DLD1 (cell line): ENCODE data around the gene AKT3.
"Not testable (repeated sequence)": the region's sequence is repeated elsewhere in the genome, so short reads cannot be mapped to it uniquely, and the experiment has no call there.

Experiments used
- in situ Hi-C: cut with HindIII; loops from 2 replicates; pipeline ENCODE4 v1.10.0; 2017; ENCODE audit warnings: low sequenced_read_pairs

AKT3 gene

DNA sequence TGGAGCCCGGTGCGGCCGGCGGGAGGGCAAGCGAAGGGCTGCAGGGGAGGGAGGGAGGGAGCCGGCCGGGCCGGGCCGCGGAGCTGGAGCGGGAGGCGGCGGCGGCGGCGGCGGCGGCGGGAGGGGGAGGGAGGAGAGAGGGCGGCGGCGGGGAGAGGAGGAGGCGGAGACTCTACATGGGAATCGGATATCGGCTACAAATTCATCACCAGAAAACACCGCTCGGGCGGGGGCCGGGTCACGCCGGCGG lies at the start of gene AKT3:
Gene AKT3, minus strand, starts transcription at position 42 of the 250 bp plus-strand sequence. CDS start 7,073 bp downstream, outside the sequence.
- in situ Hi-C loops, result no loop called here

- in situ Hi-C loops, result no loop called here
These were observed 48.2 kb upstream of the AKT3 start for GRCh38 chr1:243898278-243898677.

- in situ Hi-C loops, result no loop called here
These were observed 46.3 kb upstream of the AKT3 start for GRCh38 chr1:243896313-243896712.

DNA sequence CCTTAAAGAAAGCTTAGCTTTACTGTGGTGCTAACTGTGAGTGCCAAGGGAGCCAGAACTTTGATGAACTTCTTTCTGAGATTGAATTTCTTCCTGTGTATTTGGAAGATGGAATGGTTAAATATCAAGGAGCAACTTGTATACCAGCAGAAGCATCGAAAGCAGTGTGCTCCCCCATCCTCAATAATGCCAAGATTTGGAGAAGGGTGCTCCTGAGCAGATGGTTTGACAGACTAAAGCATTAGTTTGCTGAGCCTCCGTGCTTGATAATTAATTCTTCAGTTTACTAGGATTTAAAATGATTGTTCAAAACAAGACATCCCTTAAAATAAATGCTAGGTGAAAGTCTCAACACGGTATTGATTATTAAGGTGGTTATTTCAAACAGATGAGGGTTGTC lies 42.4 kb upstream of the AKT3 start:
- in situ Hi-C loops, result loop anchor here (5.0 kb wide), 1 partner anchor 35 kb away; no protein-coding TSS in a partner anchor

DNA sequence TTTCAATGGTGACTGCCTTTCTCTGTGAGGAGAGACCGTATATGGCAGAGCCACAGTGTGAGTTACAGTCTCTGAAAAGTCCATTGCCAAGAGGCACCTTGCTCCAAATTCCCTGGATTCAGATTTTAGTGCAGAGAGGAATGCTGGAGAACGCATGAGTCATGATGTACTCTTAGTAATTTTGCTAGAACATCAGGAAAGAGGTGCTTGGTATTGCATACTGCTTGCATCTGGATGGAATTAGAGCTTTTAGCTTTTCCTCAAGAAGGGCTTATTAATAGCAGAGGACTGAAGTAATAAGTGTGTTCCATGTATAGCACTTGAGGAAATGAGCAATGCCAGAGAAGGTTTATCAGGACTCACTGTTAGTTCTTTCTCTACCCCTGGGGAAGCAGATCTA lies 40.5 kb upstream of the AKT3 start:
- in situ Hi-C loops, result loop anchor here (5.0 kb wide), 1 partner anchor 37 kb away; no protein-coding TSS in a partner anchor

- in situ Hi-C loops, result no loop called here
These were observed 35.8 kb upstream of the AKT3 start for GRCh38 chr1:243885806-243886205.

DNA sequence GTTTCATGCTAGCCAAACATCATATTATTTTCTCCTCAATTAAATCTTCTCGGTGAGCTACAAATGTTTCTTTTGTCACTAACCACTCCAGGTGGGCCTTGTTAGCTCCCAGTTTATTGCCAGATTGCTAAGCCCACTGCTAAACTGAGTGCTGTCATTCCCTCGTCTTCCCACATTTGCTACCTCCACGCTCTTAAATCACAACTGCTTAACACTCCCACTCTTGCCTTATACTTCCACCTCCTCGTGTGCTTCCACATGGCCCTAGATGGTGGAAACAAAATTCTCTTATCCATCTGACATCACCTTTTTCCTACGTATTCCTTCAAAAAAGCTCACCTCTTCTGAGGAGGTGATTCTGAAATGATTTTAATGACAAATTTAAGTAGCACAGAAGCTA lies 34.6 kb upstream of the AKT3 start:
- in situ Hi-C loops, result no loop called here

DNA sequence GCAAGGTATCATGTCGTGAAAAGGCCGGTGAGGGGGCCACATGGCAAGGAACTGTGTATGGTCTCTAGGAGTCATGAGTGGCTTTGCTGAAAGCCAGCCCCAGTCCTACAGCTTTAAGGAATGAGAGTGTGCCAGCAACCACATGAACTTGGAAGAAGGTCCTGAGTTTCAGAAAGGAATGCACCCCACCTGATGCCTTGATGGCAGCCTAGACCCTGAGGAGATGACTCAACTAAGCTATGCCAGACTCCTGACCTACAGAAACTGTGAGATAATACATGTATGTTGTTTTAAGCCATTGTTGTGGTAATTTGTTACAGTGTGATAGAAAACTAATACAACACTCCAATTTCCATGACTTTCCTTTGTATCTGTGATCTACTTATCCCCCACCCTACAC lies 33.5 kb upstream of the AKT3 start:
- in situ Hi-C loops, result no loop called here

DNA sequence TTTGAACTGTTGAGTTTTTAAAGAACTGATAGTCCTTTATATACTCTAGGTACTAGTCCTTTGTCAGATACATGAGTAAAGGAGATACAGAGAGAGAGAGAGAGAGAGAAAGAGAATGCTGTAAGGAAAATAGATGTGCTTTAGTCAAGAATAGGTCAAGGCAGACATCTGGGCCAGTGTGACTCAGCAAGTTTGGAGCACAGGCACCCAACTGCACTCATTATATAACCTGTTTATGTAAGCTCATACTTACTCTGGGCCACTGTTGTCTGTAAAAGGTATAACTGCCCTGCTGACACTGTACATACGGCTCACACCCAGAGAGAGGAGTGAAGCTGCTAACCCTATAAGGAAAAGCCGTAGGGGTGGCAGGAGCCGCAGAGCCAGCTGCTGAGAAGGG lies 32.2 kb upstream of the AKT3 start:
- in situ Hi-C loops, result no loop called here

GRCh38 chr1:243877058-243877457 lies 27.0 kb upstream of the AKT3 start:
- in situ Hi-C loops, result not testable (repeated sequence)

DNA sequence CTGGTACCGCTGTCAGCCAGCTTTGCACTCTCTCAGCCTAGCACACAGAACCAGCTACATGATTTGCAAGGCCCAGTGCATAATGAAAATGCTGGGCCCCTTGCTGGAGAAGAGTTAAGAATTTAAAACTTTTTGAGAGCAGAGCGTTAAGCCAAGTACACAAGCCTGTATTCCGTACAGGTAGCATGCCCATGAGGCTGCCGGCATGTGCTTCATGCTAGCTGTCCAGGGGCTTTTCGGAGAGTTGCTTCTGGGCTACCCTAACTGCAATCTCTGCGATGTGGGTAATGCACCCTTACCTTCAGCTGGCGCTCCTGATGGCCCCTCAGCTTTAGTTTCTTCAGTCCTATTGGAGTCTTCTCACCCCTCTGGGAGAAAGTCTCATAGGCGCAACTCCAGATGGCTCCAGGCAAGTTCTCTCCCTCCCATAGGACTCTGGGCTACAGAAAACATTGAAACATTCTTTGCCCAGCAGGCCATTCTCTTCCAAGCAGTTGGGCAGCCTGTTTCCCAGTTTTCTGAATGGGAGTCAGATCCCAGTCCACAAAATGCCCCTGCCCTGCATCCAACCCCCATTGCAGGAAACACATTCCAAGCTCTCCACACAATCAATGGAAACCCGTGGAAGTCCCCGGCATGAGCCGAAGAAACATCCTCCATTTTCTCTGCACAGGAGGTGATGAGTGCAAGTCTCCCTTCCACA lies 5.7 kb upstream of the AKT3 start:
- in situ Hi-C loops, result no loop called here

GRCh38 chr1:243851765-243852164 lies 1.7 kb upstream of the AKT3 start:
- in situ Hi-C loops, result no loop called here

DNA sequence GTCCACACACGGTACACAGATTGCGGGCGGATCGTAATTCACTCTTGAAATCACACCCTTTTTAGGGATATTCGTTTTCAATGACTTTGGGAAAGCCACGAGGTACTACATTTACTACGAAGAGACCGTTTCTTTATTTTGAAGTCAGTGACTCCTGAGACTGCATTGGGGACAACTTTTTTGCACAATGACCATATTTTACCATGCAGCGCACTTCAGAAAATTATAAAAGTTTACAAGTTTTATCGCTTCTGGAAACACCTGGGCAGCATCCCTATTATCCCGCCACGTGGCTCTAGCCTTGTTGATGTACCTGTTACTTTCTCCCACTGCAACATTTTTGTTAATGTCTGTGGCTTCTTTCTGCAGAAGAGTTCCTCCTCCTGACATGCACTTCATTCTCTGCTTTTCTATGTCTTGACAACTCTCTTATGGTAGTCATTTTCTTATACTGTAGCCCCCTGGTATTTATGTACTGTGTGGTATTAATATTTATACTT lies 1.3 kb upstream of the AKT3 start:
- in situ Hi-C loops, result no loop called here

DNA sequence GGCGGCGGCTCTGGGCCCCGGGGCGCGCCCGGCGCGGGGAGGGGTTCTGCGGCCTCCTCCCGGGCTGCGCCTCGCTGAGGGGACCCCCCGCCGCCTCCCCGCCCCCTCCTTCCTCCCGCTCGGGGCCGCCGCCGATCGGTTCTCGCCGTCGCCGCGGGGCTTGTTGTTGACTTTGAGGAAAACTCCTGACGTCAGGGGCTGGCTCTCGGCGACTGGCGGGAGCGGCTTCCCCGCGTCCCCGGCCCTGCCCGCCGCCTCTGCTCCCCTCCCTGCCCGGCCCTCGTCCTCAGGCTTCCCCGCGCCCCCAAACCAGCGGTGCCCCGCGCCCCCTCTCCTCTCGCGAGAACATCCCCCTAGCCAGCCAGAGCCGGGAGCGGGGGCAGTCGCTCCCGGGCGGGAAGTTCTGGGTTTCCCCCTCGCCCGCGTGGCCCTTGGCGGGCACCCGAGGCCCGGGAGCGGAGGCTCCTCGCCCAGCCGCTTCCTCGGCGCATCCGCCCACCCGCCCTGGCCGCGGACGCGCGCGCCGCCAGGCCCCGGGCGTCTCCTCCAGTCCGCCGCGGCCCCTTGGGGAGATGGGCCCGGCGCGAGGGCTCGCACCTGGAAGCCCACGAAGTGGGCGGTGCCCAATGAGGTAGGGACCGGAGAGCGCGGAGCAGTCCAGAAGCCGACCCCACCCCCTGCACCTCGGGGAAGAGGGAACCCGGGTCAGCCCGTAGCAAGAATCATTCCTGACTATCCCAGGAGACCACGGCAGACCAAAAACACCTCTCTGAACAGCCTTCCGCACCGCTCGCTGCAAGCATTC lies 611 bp upstream of the AKT3 start:
- in situ Hi-C loops, result no loop called here

GRCh38 chr1:243849421-243850201 lies 432 bp downstream of the AKT3 start:
- in situ Hi-C loops, result no loop called here

DNA sequence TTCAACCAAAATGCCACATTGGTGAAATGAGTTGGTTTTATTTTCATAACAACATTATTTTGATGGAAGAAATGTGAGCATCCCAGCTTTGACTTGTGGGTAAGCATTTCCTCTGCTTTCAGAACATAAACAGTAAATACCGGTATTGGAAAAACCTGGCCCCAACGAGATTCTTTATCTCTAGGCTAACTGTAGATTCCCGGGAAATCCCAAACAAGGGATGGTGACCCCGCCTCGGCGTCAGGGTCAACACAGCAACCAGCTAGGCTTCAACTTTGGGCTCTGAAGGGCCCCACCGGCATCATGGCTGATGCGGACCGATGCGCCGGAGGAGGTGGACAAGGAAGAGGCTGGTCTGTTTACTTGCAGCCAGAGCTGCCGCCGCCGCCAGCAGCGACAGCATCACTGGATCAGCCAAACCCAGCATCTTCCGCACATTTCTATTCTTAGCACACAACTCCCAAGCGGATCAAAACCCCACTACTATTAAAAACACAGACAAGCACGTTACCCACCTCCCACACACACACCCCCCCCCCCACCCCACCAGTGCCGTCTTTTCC lies 1.1 kb downstream of the AKT3 start:
- in situ Hi-C loops, result no loop called here

DNA sequence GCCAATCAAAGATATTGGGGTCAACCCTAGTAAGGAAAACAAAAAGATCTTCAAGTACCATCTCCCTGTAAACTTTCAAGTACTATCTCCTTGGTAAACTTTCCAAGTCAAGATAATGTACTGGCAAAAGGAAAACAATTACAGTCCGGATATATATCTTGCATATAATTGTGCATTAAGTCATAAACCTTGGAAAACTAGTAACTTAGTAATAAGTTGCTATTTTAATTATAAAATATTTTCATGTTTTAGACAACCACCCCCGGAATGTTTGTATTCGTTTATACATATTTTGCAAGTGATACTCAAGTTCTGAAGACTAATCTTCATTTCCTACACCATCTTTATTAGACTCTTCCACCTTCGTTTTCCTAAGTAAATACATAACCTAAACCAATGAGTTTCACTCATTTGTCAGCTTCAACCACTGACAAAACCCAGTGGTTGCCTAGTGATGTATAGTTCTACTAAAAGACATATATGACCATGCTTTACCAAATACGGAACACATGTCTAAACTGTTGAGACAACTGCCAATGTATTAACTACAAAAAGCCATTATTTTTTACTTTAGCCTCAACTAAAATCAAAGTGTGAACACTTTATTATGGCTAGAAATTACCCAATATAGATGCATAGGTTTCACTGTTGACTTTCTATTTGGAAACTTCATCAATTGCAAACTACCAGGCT lies 1.7 kb downstream of the AKT3 start:
- in situ Hi-C loops, result no loop called here

DNA sequence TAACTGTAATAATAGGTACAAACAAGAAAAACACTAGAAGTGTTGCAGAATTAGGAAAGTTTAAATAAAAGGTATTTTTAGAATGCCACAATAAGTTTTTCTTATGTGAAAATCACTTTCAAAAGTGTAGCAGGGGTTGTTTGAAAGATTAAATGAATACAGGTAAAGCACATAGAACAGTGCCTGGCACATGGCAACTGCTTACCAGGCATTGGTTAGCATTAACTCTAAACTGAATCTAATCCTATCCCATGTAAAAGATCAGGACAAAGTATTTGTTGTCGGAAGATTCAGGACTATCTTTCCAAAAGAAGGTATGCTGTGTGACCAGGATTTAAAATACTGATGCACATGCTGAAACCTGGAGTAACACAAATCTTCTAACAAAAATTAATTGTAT lies 3.3 kb downstream of the AKT3 start:
- in situ Hi-C loops, result no loop called here

- in situ Hi-C loops, result no loop called here
These were observed 4.2 kb downstream of the AKT3 start for GRCh38 chr1:243845888-243846287.

DNA sequence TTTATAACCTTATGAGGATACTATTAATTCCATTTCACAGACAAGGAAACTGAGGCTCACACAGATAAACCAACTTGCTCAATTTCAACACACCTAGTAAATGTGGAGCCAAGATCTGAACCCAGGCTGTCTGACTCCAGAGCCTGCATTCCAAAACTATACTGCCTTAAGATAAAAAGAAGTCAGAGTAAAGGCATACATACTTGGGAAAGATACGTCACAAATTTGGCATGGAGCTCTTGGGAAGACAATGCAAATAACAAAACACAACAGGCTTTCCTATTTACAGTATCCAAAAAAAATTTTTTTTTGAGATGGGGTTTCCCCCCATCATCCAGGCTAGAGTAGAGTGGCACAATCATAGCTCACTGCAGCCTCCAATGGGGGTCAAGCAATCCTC lies 5.9 kb downstream of the AKT3 start:
- in situ Hi-C loops, result no loop called here
